Thymus (tissue), 11 donors: ENCODE data around the gene TNFRSF12A. TPM values are rescaled to one million over a fixed set of nuclear protein-coding genes. Genes with fewer than 3 reads are reported as not detected.

Source experiments
- DNase-seq, 9 donors: peaks; one replicate each; pipeline ENCODE4 v3.0.0-alpha.2; 2013; ENCODE audit warnings: low spot score in 9 of 9, low read depth in 6 of 9, missing footprints in 1 of 9
- H3K27ac ChIP-seq, 2 donors: one replicate each; pipeline ENCODE4 v1.5.1; 2013; ENCODE audit warnings: control low read depth in 1 of 2, low read depth in 1 of 2, low read length in 1 of 2, mild to moderate bottlenecking in 1 of 2, moderate library complexity in 1 of 2
- H3K27me3 ChIP-seq, 2 donors: one replicate each; pipeline ENCODE4 v1.5.1; 2013; ENCODE audit warnings: low read length in 1 of 2; ENCODE audit not compliant: control insufficient read depth in 2 of 2, insufficient read depth in 1 of 2
- H3K36me3 ChIP-seq, 2 donors: one replicate each; pipeline ENCODE4 v1.5.1; 2013; ENCODE audit warnings: low read length in 1 of 2, mild to moderate bottlenecking in 1 of 2, moderate library complexity in 1 of 2; ENCODE audit not compliant: control insufficient read depth in 2 of 2, insufficient read depth in 2 of 2
- H3K4me1 ChIP-seq, 2 donors: one replicate each; pipeline ENCODE4 v1.5.1; 2013; ENCODE audit warnings: low read length in 2 of 2; ENCODE audit not compliant: control insufficient read depth in 2 of 2, insufficient read depth in 2 of 2
- H3K4me3 ChIP-seq, 2 donors: one replicate each; pipeline ENCODE4 v1.5.1; 2013; ENCODE audit warnings: low read length in 2 of 2, control low read depth in 1 of 2, mild to moderate bottlenecking in 1 of 2
- H3K9me3 ChIP-seq, 2 donors: one replicate each; pipeline ENCODE4 v1.5.1; 2013; ENCODE audit warnings: low read length in 1 of 2, mild to moderate bottlenecking in 1 of 2; ENCODE audit not compliant: control insufficient read depth in 2 of 2, insufficient read depth in 1 of 2
- WGBS: extraction: QIAGEN DNeasy Blood & Tissue Kit; methylation state at CpG from one replicate; pipeline ENCODE4 v1.1.7; 2013; 5-methylcytosine and 5-hydroxymethylcytosine counted together
- polyA plus RNA-seq: library from polyadenylated mRNA; stranded (reverse); fragments of 200-250 nt; gene quantifications from one replicate; pipeline ENCODE4 v1.2.3, GENCODE V29; 2013
- total RNA-seq: library from RNA; stranded (reverse); fragments of 120-200 nt; gene quantifications from one replicate; pipeline ENCODE4 v1.2.4, GENCODE V29; 2013
- donor health status: healthy.

TNFRSF12A gene
- total and polyA plus RNA-seq, 2 donors = 5.1 to 46.9 TPM

DNA sequence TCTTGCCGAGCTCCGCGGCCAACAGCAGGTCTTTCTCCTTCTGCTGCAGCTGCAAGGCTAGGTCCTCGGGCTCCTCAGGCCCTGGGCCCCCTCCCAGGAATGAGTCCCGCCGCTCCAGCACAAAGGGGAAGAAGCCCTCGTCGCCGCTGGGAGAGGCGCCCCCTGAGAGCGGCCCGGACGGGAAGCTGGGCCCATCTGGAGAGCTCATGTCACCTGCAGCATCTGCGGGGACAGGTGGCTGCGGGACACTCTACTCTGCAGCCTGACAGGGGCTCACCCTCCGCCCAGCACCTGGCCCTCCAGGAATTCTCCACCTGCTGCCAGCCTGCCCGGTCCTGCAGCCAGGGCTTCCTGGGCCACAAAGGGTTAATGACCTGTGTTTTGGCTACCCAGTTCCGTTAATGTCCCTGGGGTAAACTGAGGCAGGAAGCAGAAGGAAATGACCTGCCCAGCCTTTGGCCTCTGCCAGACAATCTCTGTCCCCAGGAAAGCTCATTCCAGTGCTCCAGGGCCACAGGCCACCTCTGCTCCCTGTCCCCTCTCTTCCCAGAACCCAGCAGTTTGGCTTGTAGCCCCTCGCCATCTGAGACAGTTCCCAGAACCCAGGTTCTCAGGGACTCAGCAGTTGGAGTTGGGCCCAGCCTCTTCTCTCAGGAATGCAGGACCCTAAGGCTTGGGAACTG, 15.3 kb downstream of the TNFRSF12A start:
- 31% methylated on average over 19 of the region's 19 CpGs for WGBS
- peaks cover 76 to 99% of the 10 kb centered on the region in 2 donors for H3K27me3 ChIP-seq
- peaks cover 0 to 2% of the 10 kb centered on the region in 2 donors for H3K4me1 ChIP-seq
- no peak for DNase-seq
- no peak overlapping the region for H3K4me3 ChIP-seq
- H3K27ac ChIP-seq = no peak overlapping the region
- no peaks in the 10 kb centered on the region for H3K9me3 ChIP-seq
- H3K36me3 ChIP-seq = no peaks in the 10 kb centered on the region

DNA sequence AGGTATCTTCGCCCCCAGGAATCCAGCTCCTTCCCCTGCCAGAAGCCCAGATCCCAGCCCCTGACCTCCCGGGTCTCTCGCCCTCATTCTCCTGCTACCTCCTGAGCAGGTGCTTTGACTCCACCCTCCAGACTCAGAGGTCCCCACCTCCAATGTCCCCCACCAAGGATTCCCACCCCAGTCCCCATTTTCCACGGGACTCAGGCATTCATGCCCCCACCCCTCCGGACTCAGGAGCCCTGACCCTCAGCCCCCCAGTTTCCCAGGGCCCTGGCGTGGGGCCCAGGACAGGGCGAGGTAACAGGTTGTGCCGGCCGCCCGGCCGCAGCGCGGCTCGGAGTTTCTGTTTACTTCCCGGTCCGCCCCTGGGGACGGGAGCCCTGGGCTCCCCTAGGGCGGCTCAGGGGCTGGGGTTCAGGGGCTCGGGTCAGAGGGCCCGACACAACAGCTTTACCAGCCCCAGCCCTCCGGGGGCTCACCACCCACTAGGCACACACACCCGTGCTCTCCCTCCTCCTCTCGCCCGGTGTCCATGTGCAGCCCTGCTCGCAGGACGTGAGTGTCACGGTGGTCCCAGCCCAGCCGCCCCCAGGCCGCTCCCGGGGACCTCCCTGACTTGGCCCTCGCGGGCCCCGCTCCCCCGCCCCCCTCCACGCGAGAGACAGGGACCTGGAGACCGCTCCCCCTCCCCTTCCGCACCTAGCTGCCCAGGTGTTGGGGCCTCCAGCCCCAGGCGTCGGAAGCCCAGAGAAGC, 16.0 kb downstream of the TNFRSF12A start:
- H3K4me3 ChIP-seq = no peak overlapping the region
- WGBS = 4% methylated on average over 40 of the region's 40 CpGs
- H3K9me3 ChIP-seq = no peaks in the 10 kb centered on the region
- peaks cover 69 to 96% of the 10 kb centered on the region in 2 donors for H3K27me3 ChIP-seq
- H3K4me1 ChIP-seq = peaks cover 0 to 2% of the 10 kb centered on the region in 2 donors
- H3K27ac ChIP-seq = no peak overlapping the region
- H3K36me3 ChIP-seq = no peaks in the 10 kb centered on the region
- no peak for DNase-seq

DNA sequence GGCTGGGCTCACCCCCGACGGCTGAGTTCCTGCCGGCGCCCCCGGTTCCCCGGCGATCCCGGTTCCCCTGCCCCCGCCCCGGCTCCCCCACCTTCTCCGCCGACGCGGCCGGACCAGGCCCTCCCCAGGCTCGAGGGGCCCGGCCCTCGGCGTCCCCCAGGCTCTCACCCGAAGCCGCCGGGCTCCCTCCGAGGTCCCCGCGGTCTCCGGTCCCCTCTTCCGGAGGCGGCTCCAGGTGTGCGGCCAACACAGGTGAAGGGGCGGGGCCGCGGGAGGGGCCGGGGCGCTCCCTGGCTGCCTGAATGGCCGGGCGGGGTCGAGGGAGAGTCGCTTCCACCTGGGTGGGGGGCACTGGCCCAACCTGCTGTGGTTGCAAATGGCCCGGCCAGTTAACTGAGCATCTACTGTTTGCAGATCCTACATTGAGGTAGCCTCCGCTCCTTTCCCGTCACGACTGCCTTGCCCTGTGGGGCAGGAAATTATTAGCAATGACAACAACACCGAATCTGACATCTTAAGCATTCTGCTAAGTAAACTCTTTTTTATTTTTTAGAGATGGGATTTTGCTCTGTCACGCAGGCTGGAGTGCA, 16.7 kb downstream of the TNFRSF12A start, which contains the start of gene BICDL2:
Gene BICDL2, minus strand, starts transcription at position 219 of the 590 bp plus-strand sequence. CDS start 1,448 bp downstream, outside the sequence.
- Histone ChIP-seq H3K36me3 (no peaks in the 10 kb centered on the region), H3K4me1 (peaks cover 0 to 2% of the 10 kb centered on the region in 2 donors), H3K9me3 (no peaks in the 10 kb centered on the region), H3K27me3 (peaks cover 68 to 97% of the 10 kb centered on the region in 2 donors), H3K27ac (no peak within 1 kb of the TSS), H3K4me3 (no peak within 1 kb of the TSS)
- no peak for DNase-seq
- 10% methylated on average over 44 of the region's 44 CpGs for WGBS

DNA sequence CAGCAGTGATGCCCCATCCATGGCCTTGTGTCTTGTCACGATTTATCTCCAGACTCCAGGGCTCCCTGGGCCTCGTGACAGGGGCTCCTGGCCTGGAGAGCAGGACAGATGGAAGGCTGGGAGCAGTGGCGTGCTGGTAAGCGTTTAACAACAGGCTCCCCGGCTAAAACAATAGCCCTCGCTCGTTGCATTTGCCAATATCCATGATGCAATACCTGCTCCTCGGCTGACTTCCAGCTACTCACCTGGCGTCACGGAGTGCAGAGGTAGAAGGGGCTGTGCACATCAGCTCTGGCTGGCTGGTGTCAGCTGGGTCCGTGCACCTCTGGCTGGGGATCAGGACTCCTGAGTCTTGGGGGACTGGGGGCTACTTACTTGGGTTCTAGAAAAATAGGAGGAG, 18.1 kb downstream of the TNFRSF12A start:
- WGBS = 50% methylated on average over 11 of the region's 11 CpGs
- H3K4me3 ChIP-seq = no peak overlapping the region
- peaks cover 65 to 97% of the 10 kb centered on the region in 2 donors for H3K27me3 ChIP-seq
- H3K27ac ChIP-seq = no peak overlapping the region
- peaks cover 0 to 2% of the 10 kb centered on the region in 2 donors for H3K4me1 ChIP-seq
- no peaks in the 10 kb centered on the region for H3K36me3 ChIP-seq
- no peak for DNase-seq
- no peaks in the 10 kb centered on the region for H3K9me3 ChIP-seq

DNA sequence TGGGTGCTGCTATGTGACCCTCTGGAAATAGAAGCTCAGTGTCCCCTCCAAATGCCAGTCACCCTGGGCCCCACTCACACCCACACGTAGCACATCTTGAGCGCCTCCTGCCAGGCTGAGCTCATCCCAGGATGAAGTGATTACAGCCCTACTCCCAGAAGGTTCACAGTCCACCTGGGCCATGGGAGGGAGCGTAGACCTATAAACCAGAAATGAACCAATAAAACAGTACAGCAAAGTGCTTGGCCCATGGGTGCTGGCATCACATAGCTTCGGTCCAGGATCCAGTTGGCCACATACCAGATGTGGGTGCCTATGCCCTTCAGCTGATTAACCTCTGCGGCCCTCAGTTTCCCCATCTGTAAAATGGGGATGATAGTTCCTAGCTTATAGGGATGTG, 18.7 kb downstream of the TNFRSF12A start:
- H3K9me3 ChIP-seq = no peaks in the 10 kb centered on the region
- DNase-seq = no peak
- H3K36me3 ChIP-seq = no peaks in the 10 kb centered on the region
- 87% methylated on average over 5 of the region's 5 CpGs for WGBS
- H3K27me3 ChIP-seq = peaks cover 65 to 97% of the 10 kb centered on the region in 2 donors
- H3K4me1 ChIP-seq = peaks cover 0 to 2% of the 10 kb centered on the region in 2 donors
- H3K27ac ChIP-seq = no peak overlapping the region
- no peak overlapping the region for H3K4me3 ChIP-seq

DNA sequence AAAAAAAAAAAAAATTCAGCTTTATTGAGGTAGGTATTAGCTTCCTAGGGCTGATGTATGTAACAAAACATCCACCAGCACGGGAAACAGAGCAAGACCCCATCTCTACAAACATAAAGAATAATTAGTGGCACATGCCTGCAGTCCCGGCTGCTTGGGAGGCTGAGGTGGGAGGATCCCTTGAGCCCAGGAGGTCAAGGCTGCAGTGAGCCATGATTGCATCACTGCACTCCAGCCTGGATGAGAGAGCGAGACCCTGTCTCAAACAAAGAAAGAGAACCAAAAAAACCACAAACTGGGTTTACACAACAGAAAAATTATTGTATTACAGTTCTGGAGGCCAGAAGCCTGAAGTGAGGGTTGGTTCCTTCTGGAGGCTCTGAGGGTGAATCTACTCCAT, 22.2 kb downstream of the TNFRSF12A start:
- no peaks in the 10 kb centered on the region for H3K36me3 ChIP-seq
- no peak overlapping the region for H3K4me3 ChIP-seq
- 95% methylated on average over 3 of the region's 3 CpGs for WGBS
- no peak overlapping the region for H3K27ac ChIP-seq
- peaks cover 0 to 13% of the 10 kb centered on the region in 2 donors for H3K9me3 ChIP-seq
- no peak for DNase-seq
- peaks cover 3 to 14% of the 10 kb centered on the region in 2 donors for H3K4me1 ChIP-seq
- peaks cover 69 to 97% of the 10 kb centered on the region in 2 donors for H3K27me3 ChIP-seq

DNA sequence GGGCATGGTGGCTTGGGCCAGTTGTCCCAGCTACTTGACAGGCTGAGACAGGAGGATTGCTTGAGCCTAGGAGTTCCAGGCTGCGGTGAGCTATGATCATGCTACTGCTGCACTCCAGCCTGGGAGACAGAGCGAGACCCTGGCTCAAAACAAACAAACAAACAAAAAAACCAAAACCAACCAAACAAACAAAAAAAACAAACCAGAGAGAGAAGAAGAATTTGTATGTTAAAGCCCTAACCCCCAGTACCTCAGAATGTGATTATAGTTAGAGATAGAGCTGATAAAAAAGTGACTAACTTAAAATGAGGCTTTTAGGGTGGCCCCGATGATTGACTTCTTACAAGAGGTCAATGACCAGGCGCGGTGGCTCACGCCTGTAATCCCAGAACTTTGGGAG, 24.5 kb downstream of the TNFRSF12A start:
- Histone ChIP-seq H3K27ac (no peak overlapping the region), H3K4me3 (no peak overlapping the region), H3K9me3 (peaks cover 0 to 13% of the 10 kb centered on the region in 2 donors), H3K27me3 (peaks cover 67 to 97% of the 10 kb centered on the region in 2 donors), H3K36me3 (no peaks in the 10 kb centered on the region), H3K4me1 (peaks cover 3 to 14% of the 10 kb centered on the region in 2 donors)
- DNase-seq = no peak
- 92% methylated on average over 6 of the region's 6 CpGs for WGBS

DNA sequence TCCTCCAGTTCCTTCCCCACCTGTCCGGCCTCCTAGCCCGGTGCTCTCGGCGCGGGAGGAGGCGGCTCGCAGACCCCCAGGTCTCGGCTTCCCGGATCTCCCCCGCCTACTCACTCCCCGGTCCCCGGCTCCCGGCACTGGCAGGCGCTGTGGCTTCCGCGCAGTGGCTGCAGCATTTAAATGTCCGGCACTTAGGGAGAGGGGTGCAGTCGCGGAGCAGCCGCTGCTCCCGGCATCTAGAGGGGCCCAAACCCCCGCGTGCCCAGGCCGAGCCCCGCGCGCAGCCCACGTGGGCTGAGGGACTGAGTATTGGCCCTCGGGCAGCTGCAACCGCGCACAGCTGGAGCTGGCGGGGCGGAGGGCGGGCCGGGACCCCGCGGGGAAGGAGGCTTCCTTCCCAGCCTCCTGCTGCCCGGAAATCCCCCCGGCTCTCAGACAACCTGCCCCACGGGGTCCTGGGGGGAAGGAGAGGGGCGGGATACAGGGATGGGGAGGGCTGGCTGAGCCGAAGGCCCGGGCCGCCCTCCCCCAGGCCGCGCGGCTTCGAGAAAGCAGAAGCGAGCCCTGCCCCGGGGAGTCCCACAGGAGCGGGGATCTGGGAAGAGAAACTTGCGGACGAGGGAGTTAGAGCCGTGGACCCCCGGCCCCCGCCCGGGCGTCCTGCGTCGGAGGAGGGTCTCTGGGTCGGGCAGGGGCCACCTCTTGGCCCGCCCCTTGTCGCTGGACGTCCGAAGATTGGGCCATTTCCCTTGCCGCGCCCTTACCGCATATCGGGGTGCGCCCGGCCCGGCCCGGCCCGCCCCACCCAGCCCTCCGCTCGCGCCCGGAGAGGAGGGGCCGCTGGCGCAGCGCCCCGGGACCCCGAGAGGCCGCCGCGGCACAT, 25.8 kb downstream of the TNFRSF12A start, which contains the start of gene MMP25:
Gene MMP25, plus strand, starts transcription at position 804 of the 883 bp plus-strand sequence. CDS start 357 bp downstream, outside the sequence.
- peaks cover 68 to 100% of the 10 kb centered on the region in 2 donors for H3K27me3 ChIP-seq
- H3K4me3 ChIP-seq = peak within 1 kb of the TSS; percentile 10 to 38
- no peak within 1 kb of the TSS for H3K27ac ChIP-seq
- H3K36me3 ChIP-seq = no peaks in the 10 kb centered on the region
- WGBS = 1% methylated on average over 86 of the region's 86 CpGs
- no peak for DNase-seq
- H3K9me3 ChIP-seq = peaks cover 0 to 13% of the 10 kb centered on the region in 2 donors
- peaks cover 3 to 14% of the 10 kb centered on the region in 2 donors for H3K4me1 ChIP-seq
